HG02763 (cell line): ENCODE measurements around the gene TFAP2E.
A peak's percentile ranks its signal among the peaks of the same experiment; 100 is the strongest.

ENCODE experiments used
- ATAC-seq: cut with Tn5 transposase; IDR thresholded peaks from one replicate; pipeline ENCODE4 v1.9.1; 2021; ENCODE audit warnings: mild to moderate bottlenecking, moderate library complexity; ENCODE audit not compliant: unreplicated experiment

The TFAP2E gene

DNA sequence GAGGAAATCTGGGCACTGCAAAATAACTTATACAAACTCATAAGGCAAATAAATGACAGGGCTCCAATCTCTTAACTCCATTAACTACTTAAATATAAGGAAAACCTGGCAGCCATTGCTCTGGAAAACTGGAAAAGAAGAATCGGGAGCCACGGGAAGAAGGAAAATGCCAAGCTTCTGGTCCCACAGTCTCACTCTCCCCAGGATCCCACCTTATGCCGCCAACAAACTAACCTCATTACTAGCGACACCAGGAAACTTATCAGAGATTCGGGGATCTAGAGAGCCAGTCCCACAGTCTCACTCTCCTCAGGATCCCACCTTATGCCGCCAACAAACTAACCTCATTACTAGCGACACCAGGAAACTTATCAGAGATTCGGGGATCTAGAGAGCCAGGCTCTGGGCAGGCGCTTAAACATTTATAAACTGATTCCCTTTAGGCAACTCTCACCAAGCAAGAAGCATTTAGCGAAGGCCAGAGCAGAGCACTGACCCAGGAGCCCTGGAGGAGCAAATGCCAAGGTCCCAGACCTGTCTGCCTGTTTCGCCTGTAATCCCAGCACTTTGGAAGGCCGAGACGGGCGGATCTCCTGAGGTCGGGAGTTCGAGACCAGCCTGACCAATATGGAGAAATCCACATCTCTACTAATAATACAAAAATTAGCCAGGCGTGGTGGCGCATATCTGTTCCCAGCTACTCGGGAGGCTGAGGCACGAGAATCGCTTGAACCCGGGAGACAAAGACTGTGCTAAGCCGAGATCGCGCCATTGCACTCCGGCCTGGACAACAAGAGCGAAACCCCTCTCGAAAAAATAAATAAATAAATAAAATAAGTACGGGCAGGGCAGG is 67.5 kb downstream of the TFAP2E start:
- ATAC-seq, result no peak

DNA sequence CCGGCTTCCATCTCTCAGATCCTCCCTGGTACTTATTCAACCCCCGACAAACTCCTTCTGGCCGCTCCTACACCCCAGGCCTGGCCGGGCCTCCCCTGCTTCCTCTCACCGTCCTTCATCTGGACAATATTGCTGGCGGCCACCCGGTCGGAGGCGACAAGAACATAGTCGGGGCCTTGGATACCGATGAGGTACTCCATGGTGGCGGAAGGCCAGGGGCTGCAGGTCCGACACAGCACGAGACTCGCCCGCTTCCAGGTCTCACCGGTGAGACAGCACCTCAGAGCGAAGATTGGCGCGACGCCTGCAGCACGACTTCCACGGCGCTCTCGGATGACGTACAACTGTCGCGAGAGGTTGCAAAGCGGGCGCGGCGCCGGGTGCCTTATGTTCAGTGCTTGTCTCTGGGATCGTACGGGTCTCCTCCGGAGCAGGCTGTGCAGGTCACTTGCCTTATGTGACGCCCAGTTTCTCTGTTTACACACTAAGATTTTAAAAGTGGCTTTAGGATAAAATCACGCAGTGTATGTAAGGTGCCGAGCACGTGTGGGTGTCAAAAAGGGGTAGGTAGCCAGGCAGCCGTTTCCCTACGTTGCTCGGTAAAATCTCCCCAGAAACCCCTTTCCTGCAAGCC is 68.2 kb downstream of the TFAP2E start, which contains the start of gene PSMB2:
PSMB2 (minus strand) TSS at position 294 of the 634 bp plus-strand sequence; CDS start at position 200, 94 bp downstream.
- peak; percentile 86 for ATAC-seq

DNA sequence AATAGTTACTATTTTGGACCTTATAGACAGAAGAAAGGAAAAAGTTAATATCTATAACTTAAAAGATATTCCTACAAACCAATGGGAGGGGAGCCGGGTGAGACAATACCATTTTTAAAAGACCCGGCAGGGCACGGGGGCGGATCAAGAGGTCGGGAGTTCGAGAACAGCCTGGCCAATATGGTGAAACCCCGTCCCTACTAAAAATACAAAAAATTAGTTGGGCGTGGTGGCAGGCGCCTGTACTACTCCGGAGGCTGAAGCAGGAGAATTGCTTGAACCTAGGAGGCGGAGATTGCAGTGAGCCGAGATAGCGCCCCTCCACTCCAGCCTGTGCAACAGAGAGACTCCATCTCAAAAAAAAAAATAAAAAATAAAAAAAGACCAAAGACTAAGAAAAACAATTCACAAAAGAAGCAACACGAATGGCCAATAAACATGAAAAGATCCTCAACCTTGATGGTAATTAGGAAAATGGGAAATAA is 69.4 kb downstream of the TFAP2E start:
- ATAC-seq, result no peak

DNA sequence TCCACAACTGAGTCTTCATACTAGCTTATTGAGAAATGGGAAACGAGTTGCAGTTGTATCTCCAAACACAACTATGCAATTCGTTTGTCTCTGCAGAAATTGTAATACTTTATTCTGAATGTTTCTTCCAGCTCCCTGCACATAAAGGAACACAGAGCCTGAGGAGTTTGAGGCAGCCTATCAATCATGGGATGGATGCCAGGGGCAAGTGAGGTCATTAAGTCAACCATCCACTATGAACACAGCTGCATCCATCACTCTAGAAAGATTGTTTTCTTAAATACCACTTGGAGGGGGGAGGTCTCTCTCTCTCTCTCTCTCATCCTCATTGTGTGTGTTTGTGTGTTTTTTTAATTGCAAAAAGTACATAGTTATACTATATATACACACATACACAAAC is 71.1 kb downstream of the TFAP2E start:
- no peak for ATAC-seq
